Skeletal muscle tissue (tissue), 4 donors: ENCODE measurements around the gene KRT4. TPM values are rescaled to one million over a fixed set of nuclear protein-coding genes. Genes with fewer than 3 reads are reported as not detected.

Experiments
- H3K27ac ChIP-seq: one replicate; pipeline ENCODE4 v1.7.0; 2013; ENCODE audit warnings: mild to moderate bottlenecking, low read depth, low read length, inconsistent platforms
- H3K27me3 ChIP-seq, 3 donors: one replicate each; pipeline ENCODE4 v1.7.0; 2013; ENCODE audit warnings: low read length in 3 of 3; ENCODE audit not compliant: control insufficient read depth in 3 of 3, insufficient read depth in 3 of 3
- H3K36me3 ChIP-seq, 3 donors: one replicate each; pipeline ENCODE4 v1.7.0; 2013; ENCODE audit warnings: low read length in 3 of 3; ENCODE audit not compliant: control insufficient read depth in 3 of 3, insufficient read depth in 3 of 3
- H3K4me1 ChIP-seq, 3 donors: one replicate each; pipeline ENCODE4 v1.7.0; 2013; ENCODE audit warnings: low read length in 3 of 3, mild to moderate bottlenecking in 3 of 3; ENCODE audit not compliant: control insufficient read depth in 3 of 3, insufficient read depth in 3 of 3
- H3K4me3 ChIP-seq, 3 donors: one replicate each; pipeline ENCODE4 v1.7.0; 2013; ENCODE audit warnings: low read length in 3 of 3
- H3K9ac ChIP-seq, 3 donors: one replicate each; pipeline ENCODE4 v1.7.0; 2013; ENCODE audit warnings: low read length in 3 of 3, mild to moderate bottlenecking in 3 of 3, moderate library complexity in 2 of 3, low read depth in 1 of 3
- H3K9me3 ChIP-seq, 3 donors: one replicate each; pipeline ENCODE4 v1.7.0; 2013; ENCODE audit warnings: low read length in 3 of 3; ENCODE audit not compliant: control insufficient read depth in 3 of 3
- total RNA-seq: library from RNA; depleted of rRNA; stranded (reverse); fragments of >200 nt; gene quantifications from one replicate; pipeline ENCODE4 v1.2.3, GENCODE V29; 2014
- donor health status: Osteomylitis.

KRT4 gene
- total RNA-seq, 1 donor from 2014 or later, result not detected

DNA sequence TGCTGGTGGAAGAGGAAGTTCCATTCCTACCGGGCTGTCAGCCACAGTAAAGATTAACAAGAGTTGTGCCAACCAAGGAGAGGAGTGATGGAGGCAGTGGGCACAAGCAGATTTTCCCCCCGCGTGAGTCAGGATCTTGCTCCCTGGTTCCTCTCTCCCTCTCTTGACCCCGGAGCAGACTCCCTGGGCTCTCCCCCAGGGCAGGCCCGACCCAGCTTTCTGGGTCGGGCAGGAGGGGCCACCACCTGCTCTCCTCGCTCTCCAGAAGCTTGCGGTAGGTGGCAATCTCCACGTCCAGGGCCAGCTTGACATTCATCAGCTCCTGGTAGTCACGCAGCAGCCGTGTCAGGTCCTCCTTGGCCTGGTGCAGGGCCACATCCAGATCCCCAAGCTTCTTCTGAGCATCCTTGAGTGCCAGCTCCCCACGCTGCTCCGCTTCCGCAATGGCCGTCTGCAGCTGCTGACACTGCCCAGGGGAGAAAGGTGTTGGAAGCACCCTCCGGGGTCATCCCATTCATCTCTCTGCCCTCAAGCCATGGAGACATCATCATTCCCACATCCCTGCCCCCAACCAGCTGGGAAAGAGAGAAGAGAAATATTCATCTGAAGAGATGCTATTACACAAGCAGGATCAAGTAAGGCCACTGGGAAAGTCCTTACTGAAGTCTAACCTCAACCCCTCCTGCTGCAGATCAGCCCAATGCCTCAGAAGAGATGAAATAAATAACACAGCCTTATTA lies 9.0 kb upstream of the KRT4 start:
- no peak overlapping the region for H3K27ac ChIP-seq
- no peaks in the 10 kb centered on the region for H3K9me3 ChIP-seq
- no peak overlapping the region for H3K4me3 ChIP-seq
- H3K9ac ChIP-seq, result no peak overlapping the region
- peaks cover 10 to 51% (median 51%) of the 10 kb centered on the region in 3 donors for H3K27me3 ChIP-seq
- H3K36me3 ChIP-seq, result no peaks in the 10 kb centered on the region
- no peaks in the 10 kb centered on the region for H3K4me1 ChIP-seq

DNA sequence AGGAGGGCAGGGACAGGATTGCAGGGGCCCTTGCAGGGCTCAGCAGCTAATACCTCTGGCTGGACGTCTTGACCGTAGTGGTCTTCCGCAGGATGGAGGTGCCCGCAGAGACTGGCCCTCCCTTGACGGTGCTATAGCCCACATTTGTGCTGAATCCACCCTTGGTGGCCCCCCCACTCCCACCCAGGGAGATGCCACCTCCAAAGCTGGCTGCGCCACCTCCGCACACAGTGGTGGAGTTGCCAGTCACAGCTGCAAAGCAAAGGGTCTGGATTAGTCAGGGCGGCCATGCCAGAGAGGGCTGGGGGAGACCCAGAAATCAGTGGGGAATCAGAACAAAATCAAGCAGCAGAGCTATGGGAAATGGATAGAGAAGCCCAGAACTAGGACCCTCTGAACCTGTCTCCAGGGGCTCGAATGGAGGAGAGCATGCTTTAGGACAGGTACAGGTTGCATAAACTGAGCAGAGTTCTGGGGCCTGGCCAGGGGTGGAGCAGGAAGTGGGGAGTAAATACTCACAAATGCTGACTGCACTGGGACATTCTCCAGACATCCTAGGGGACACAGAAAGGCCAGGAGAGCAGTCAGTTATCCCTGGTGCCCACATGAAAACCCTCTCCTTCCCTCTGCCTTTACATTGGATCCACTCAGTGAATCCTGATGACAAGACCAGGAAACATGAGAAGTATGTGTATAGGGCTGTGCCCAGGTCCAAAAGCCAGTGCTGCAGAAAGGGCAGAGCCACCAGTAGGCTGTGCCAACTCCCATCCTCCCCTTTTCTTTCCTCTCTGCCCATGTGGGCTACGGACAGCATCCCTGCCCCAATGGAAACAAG lies 8.1 kb upstream of the KRT4 start:
- peaks cover 19 to 59% (median 50%) of the 10 kb centered on the region in 3 donors for H3K27me3 ChIP-seq

DNA sequence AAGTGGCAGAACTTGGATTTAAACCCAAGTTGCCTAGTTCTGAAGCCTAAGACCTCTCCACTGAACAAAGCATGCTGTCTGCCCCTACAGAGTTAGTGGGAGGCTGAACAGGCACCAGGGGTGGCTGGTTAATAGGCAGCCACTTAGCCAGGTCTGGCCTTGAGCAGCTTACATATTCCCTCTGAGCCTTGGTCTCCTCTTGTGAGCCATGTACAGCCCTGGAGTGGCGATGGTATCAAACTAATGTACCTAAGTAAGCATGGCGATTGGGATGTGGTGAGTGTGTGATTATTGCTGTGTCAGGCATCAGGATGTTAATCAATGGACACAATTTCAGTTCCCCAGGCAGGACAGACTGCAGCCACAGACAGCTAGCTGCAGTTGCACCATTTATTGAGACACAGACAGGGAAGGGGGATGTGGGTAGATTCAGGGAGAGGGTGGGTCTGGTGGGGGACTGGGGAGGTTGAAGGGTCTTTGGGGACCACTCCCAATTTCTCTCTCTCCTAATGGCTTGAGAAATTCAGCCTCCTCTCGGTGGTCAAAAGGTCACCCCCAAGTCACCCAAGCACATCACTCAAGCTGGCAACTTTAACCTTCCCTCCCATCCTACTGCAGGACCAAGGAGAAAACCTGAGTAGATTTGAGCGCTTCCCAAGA lies 7.3 kb upstream of the KRT4 start:
- Histone ChIP-seq H3K9ac (no peak overlapping the region), H3K4me1 (no peaks in the 10 kb centered on the region), H3K27ac (no peak overlapping the region), H3K36me3 (no peaks in the 10 kb centered on the region), H3K4me3 (no peak overlapping the region), H3K9me3 (no peaks in the 10 kb centered on the region), H3K27me3 (peaks cover 20 to 61% (median 48%) of the 10 kb centered on the region in 3 donors)

More for the DNA sequence above, 8.1 kb upstream of the KRT4 start:
- Histone ChIP-seq H3K9ac (no peak overlapping the region), H3K36me3 (no peaks in the 10 kb centered on the region), H3K9me3 (no peaks in the 10 kb centered on the region), H3K4me3 (no peak overlapping the region), H3K27ac (no peak overlapping the region), H3K4me1 (no peaks in the 10 kb centered on the region)

DNA sequence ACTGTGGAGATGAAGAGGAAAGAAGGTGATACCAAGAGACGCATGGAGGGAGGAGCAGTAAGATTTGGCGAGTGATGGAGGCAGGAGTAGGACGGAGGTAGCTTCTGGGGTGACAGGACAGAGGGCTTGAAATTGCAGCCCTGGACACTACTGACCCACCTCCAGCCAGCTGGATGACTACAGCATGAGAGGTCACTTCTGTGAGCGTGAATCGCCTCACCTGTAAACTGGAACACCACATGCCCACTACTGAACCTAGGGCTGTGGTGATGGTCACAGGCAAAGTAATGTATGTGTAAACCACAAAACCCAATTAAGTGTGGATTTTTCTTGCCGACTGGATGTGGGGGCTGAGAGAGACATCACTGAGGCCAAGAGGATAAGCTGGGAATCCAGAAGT lies 6.6 kb upstream of the KRT4 start:
- Histone ChIP-seq H3K27ac (no peak overlapping the region), H3K27me3 (peaks cover 20 to 56% (median 44%) of the 10 kb centered on the region in 3 donors), H3K9ac (no peak overlapping the region), H3K4me1 (no peaks in the 10 kb centered on the region), H3K9me3 (no peaks in the 10 kb centered on the region), H3K4me3 (no peak overlapping the region), H3K36me3 (no peaks in the 10 kb centered on the region)

DNA sequence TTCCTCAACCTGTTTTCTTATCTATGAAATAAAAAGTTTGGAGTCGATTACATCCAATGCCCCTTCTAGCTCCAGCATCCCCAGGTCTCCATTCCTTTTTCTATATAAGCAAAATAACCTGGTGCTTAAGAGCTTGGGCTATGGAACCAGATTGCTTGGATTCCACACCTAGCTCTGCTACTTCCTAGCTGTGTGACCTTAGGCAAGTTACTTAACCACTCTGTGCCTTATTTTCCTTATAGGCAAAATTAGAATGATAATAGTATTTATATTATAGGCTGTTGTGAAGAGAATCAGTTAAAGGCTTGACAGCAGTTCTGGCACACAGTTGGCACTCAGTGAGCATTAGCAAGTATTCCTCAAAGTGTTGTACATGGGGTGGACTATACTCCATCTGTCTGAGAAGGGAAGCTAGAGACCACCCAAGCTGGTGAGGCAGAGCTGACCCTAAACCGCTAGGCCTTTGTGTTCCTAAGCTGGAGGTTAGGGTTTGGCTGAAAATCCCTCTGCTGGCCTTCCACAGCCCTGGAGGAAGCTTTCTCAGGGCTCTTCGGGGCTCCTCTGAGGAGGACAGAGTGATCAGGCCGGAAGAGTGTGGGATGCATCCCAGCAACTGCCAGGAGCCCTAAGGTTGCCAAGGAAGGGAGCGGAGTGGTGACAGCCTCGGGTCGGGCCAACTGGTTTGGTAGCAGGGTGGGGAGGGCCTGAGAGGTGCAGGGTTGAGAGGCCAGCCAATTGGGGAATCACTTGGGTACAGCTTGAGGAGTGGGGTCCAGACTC lies 6.0 kb upstream of the KRT4 start:
- Histone ChIP-seq H3K27me3 (peaks cover 20 to 55% (median 44%) of the 10 kb centered on the region in 3 donors), H3K4me3 (no peak overlapping the region), H3K27ac (no peak overlapping the region), H3K4me1 (no peaks in the 10 kb centered on the region), H3K9ac (no peak overlapping the region), H3K36me3 (no peaks in the 10 kb centered on the region), H3K9me3 (no peaks in the 10 kb centered on the region)

DNA sequence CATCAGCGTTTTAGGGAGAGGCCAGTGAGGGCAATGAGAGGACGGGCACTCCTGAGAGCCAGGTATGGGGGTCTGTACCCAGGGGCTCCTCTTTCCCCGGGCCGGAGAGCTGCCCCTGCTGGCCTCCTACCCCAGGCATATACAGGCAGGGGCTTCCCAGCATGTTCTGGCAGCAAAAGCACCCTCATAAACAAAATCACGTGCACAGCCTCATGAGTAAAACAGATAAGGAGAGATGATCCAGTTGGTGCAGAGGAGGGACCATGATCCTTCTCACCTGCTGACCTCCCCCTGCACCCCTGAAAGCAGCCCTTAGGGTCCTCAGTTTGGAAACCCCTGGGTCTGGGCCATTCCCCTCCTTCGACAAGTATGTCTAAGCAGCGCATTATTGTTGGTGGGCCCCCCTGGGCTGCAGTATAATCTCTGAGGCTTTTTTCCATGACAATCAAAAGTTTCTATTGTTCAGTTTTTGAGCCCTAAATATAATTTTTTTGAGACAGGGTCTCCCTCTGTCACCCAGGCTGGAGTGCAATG lies 5.0 kb upstream of the KRT4 start:
- Histone ChIP-seq H3K9ac (no peak overlapping the region), H3K9me3 (no peaks in the 10 kb centered on the region), H3K4me3 (no peak overlapping the region), H3K27me3 (peaks cover 20 to 47% (median 40%) of the 10 kb centered on the region in 3 donors), H3K36me3 (no peaks in the 10 kb centered on the region), H3K4me1 (no peaks in the 10 kb centered on the region), H3K27ac (no peak overlapping the region)

DNA sequence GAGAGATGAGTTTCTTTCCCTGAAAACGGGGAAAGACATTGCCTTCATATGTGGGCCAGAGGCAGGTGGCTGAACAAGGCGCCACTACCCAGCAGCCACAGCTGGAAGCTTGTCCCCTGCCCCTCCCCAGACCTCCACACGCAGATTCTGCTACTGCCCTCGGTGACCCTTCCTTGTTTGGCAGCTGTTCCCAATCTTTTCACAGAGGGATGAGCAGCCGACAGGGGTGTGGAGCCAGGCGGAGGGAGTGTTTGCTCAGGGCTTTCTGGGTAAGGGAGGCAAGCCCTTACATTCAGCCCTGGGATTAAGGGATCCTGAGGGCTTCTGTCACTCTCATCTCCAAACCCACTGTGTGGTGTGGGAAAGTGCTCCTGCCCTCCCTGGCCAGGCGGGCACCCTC lies 4.5 kb upstream of the KRT4 start:
- H3K9me3 ChIP-seq, result no peaks in the 10 kb centered on the region
- H3K36me3 ChIP-seq, result no peaks in the 10 kb centered on the region
- H3K27ac ChIP-seq, result no peak overlapping the region
- no peaks in the 10 kb centered on the region for H3K4me1 ChIP-seq
- H3K27me3 ChIP-seq, result peaks cover 18 to 42% (median 37%) of the 10 kb centered on the region in 3 donors
- no peak overlapping the region for H3K4me3 ChIP-seq
- no peak overlapping the region for H3K9ac ChIP-seq

DNA sequence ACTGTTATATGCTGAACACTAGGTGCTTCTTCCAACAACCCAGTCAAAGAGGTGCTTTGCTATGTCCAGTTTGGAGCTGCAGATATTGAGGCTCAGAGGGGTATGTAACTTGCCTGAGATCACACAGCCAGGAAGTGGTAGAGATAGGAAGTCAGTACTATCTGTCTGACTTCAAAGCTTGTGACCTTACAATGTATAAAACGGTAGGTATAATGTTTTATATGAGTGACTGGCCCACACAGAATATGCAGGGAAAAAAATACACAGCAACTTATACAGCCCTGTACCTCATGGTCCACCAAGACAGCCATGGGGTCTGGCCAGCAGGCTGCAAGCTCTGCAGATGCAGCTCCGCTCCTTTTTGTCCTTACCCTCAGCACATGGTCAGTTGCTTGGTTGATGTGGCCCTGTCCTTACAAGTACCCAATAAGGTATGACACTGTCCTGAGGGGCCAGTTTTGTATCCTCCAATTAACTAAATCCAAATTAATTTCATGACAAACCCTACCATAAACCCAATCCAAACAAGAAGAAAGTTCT lies 3.9 kb upstream of the KRT4 start:
- Histone ChIP-seq H3K4me3 (no peak overlapping the region), H3K36me3 (no peaks in the 10 kb centered on the region), H3K27ac (no peak overlapping the region), H3K9ac (no peak overlapping the region), H3K27me3 (peaks cover 18 to 35% (median 33%) of the 10 kb centered on the region in 3 donors), H3K9me3 (no peaks in the 10 kb centered on the region), H3K4me1 (no peaks in the 10 kb centered on the region)

DNA sequence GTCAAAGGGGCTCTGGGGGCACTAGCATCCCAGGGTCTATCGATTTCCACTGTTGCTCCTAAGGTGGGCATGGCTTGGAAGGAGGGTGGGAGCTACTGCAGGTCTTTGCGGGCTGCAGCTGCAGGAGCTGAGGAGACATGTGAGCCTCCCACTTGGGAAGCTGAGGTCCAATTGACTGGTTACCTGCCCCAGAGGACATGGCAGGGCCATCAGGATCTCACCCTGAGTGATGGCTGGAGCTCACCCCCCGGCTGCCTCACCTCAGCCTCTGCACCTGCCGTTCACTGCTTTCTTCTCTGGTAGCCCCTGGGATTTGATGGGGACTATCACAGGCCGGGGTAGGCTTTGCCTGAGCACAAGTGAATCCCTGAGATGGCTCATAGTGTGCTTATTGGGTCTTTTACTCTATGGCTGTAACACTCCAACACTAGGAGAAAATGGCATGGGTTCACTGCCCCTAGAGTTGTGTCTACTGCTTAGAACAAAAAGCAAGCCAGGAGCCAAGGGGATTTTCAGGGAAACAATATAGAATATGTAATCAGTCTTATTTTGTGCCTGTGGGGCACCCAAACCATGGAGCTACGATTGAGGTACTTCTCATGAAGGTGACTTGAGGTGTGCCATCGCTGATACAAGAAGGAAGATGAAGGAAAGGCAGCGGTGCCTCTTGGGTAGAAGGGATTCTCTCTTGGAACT lies 3.2 kb upstream of the KRT4 start:
- H3K9ac ChIP-seq, result no peak overlapping the region
- peaks cover 18 to 31% (median 29%) of the 10 kb centered on the region in 3 donors for H3K27me3 ChIP-seq
- H3K4me1 ChIP-seq, result no peaks in the 10 kb centered on the region
- no peaks in the 10 kb centered on the region for H3K9me3 ChIP-seq
- no peaks in the 10 kb centered on the region for H3K36me3 ChIP-seq
- H3K4me3 ChIP-seq, result no peak overlapping the region
- no peak overlapping the region for H3K27ac ChIP-seq
